Astrocyte (in vitro differentiated cells and primary cell): ENCODE results near the gene FAM184B.

Experiments
- EZH2 ChIP-seq: IDR thresholded peaks from 2 replicates; pipeline ENCODE4 v1.6.1; 2012; ENCODE audit warnings: mild to moderate bottlenecking, low read length, inconsistent platforms; ENCODE audit not compliant: insufficient read depth
- TF ChIP-seq, protein P1 (sequence below): IDR thresholded peaks from 2 replicates; pipeline ENCODE4 v1.5.1; 2011; ENCODE audit warnings: low read depth, mild to moderate bottlenecking, inconsistent platforms, low read length, moderate library complexity; ENCODE audit not compliant: insufficient read depth

- TF ChIP-seq, protein P1, sequence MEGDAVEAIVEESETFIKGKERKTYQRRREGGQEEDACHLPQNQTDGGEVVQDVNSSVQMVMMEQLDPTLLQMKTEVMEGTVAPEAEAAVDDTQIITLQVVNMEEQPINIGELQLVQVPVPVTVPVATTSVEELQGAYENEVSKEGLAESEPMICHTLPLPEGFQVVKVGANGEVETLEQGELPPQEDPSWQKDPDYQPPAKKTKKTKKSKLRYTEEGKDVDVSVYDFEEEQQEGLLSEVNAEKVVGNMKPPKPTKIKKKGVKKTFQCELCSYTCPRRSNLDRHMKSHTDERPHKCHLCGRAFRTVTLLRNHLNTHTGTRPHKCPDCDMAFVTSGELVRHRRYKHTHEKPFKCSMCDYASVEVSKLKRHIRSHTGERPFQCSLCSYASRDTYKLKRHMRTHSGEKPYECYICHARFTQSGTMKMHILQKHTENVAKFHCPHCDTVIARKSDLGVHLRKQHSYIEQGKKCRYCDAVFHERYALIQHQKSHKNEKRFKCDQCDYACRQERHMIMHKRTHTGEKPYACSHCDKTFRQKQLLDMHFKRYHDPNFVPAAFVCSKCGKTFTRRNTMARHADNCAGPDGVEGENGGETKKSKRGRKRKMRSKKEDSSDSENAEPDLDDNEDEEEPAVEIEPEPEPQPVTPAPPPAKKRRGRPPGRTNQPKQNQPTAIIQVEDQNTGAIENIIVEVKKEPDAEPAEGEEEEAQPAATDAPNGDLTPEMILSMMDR, result no peak
- TF ChIP-seq EZH2, result no peak
Observed at GRCh38 chr4:17681281-17682221, 99.9 kb downstream of the FAM184B start.
